Activated T-helper 1 cell treated with anti-CD3 and anti-CD28 coated beads, Interleukin-2, amount 50 U/mL, for 16 hours (primary cell): ENCODE data around the gene SLC35D1.
"Not testable (repeated sequence)": the region's sequence is repeated elsewhere in the genome, so short reads cannot be mapped to it uniquely, and the experiment has no call there.

ENCODE experiments used
- DNase-seq, 2 donors: peaks; one replicate each; pipeline ENCODE4 v3.0.0-alpha.2; 2020; ENCODE audit warnings: low read depth in 1 of 2, low spot score in 1 of 2

The SLC35D1 gene

GRCh38 chr1:66993076-66993475 lies 60.9 kb downstream of the SLC35D1 start:
- no peak for DNase-seq

- no peak for DNase-seq
Measured at GRCh38 chr1:66985835-66986234, 68.1 kb downstream of the SLC35D1 start.

GRCh38 chr1:66984491-66984890 lies 69.5 kb downstream of the SLC35D1 start:
- DNase-seq: no peak

GRCh38 chr1:66982561-66983260 lies 71.2 kb downstream of the SLC35D1 start:
- no peak for DNase-seq

- DNase-seq: no peak
Measured at GRCh38 chr1:66981679-66982078, 72.3 kb downstream of the SLC35D1 start.

GRCh38 chr1:66980745-66981367 lies 73.1 kb downstream of the SLC35D1 start:
- no peak for DNase-seq

- DNase-seq: not testable (repeated sequence)
Measured at GRCh38 chr1:66979621-66980020, 74.3 kb downstream of the SLC35D1 start.

GRCh38 chr1:66978201-66978600 lies 75.7 kb downstream of the SLC35D1 start:
- no peak for DNase-seq

GRCh38 chr1:66968574-66968973 lies 85.4 kb downstream of the SLC35D1 start:
- no peak for DNase-seq

GRCh38 chr1:66966188-66966873 lies 87.6 kb downstream of the SLC35D1 start:
- not testable (repeated sequence) for DNase-seq

- DNase-seq: no peak
Measured at GRCh38 chr1:66957938-66958337, 96.0 kb downstream of the SLC35D1 start.

GRCh38 chr1:66954208-66954607 lies 99.7 kb downstream of the SLC35D1 start:
- DNase-seq: no peak

GRCh38 chr1:66951513-66951912 lies 102.4 kb downstream of the SLC35D1 start:
- no peak for DNase-seq
